D721Med (cell line): ENCODE measurements around the gene PHLDA1.
A peak's percentile ranks its signal among the peaks of the same experiment; 100 is the strongest.

Experiments used
- DNase-seq: peaks from one replicate; pipeline ENCODE4 v3.0.0; 2011; ENCODE audit warnings: low spot score; ENCODE audit not compliant: insufficient read length
- FAIRE-seq: peaks from 2 replicates; lab custom pipeline; 2011; peaks lifted over from hg19 to GRCh38; lab: Jason Lieb, UNC
- CTCF ChIP-seq: IDR thresholded peaks from 2 replicates; pipeline ENCODE4 v1.5.1; 2012; ENCODE audit warnings: mild to moderate bottlenecking, control low read depth; ENCODE audit not compliant: insufficient read depth; ENCODE audit errors: missing control alignments

The PHLDA1 gene

GRCh38 chr12:76073561-76073960 is 42.0 kb upstream of the PHLDA1 start:
- no peak for FAIRE-seq
- no peak for TF ChIP-seq CTCF
- DNase-seq = no peak

DNA sequence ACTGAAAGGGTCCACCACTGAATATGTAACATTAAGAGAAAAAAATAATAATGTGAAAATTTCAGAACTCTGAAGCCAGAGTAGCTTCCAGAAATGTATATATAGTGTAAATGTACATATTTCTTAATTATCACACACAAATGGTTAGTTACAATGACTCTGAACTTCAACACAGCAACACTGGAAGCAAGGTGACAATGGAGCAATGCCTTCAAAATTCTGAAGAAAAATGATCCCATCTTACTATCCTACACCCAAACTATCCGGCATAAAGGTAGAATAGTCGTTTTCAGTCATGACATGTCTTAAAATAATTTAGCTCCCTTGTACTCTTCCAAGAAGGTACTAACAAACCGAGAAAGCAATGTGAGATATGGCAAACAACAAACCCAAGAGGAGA is 41.0 kb upstream of the PHLDA1 start:
- no peak for FAIRE-seq
- DNase-seq = no peak
- TF ChIP-seq CTCF = no peak

GRCh38 chr12:76069339-76069738 is 37.8 kb upstream of the PHLDA1 start:
- DNase-seq (no peak), FAIRE-seq (no peak)
- TF ChIP-seq CTCF = no peak

- FAIRE-seq (no peak), DNase-seq (no peak)
- TF ChIP-seq CTCF = no peak
These were observed 34.3 kb upstream of the PHLDA1 start for GRCh38 chr12:76065917-76066316.

- DNase-seq (no peak), FAIRE-seq (peak; percentile 38)
- no peak for TF ChIP-seq CTCF
These were observed 33.3 kb upstream of the PHLDA1 start for GRCh38 chr12:76064904-76065303.

GRCh38 chr12:76060111-76060510 is 28.5 kb upstream of the PHLDA1 start:
- no peak for TF ChIP-seq CTCF
- no peak for FAIRE-seq
- DNase-seq = no peak

DNA sequence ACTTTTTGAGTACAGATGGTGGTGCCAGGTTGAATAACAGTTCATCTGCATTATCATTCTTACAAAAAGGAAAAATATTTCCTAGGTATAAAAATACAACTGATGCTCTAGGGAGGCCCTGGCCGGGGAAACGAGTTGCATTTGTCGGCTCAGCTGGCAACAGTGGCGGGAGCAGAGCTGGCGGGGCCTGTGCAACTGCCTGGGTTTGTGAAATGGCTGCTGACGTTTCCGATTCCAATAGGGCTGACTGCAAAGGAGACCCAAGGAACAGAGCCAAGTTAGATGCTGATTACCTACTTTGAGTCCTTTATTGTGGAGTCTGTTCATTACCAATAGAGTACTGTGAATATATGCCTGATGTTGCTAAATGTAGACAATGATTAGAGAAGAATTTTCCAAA is 25.8 kb upstream of the PHLDA1 start:
- no peak for FAIRE-seq
- DNase-seq = no peak
- no peak for TF ChIP-seq CTCF
